HG03066 (cell line): ENCODE measurements around the gene RFC2.

ENCODE experiments used
- ATAC-seq: cut with Tn5 transposase; IDR thresholded peaks from one replicate; pipeline ENCODE4 v1.9.1; 2021; ENCODE audit warnings: low read depth; ENCODE audit not compliant: unreplicated experiment

The RFC2 gene

GRCh38 chr7:74254129-74254857 lies at the start of gene RFC2:
Gene RFC2 (minus strand): TSS chr7:74254399. CDS start chr7:74254383, 16 bp downstream.
- ATAC-seq = peak; percentile 84

GRCh38 chr7:74302745-74303221 lies 48.6 kb upstream of the RFC2 start:
- ATAC-seq = no peak

- ATAC-seq = no peak
These were observed 46.7 kb upstream of the RFC2 start for GRCh38 chr7:74300926-74301325.

GRCh38 chr7:74299401-74299800 lies 45.2 kb upstream of the RFC2 start:
- ATAC-seq = no peak

- ATAC-seq = no peak
These were observed 43.5 kb upstream of the RFC2 start for GRCh38 chr7:74297516-74298233.

- no peak for ATAC-seq
These were observed 40.2 kb upstream of the RFC2 start for GRCh38 chr7:74294191-74294998.

- no peak for ATAC-seq
These were observed 39.3 kb upstream of the RFC2 start for GRCh38 chr7:74293577-74293908.

GRCh38 chr7:74292757-74293576 lies 38.8 kb upstream of the RFC2 start:
- ATAC-seq = no peak

- ATAC-seq = no peak
These were observed 37.3 kb upstream of the RFC2 start for GRCh38 chr7:74291535-74291934.

- no peak for ATAC-seq
These were observed 36.8 kb upstream of the RFC2 start for GRCh38 chr7:74290981-74291441.

GRCh38 chr7:74290553-74290950 lies 36.4 kb upstream of the RFC2 start:
- no peak for ATAC-seq

GRCh38 chr7:74289659-74290552 lies 35.7 kb upstream of the RFC2 start:
- ATAC-seq = no peak

- peak; percentile 38 for ATAC-seq
These were observed 34.9 kb upstream of the RFC2 start, which contains the start of gene CLIP2 for GRCh38 chr7:74289018-74289658. Gene CLIP2 (plus strand): TSS chr7:74289407. CDS start chr7:74317547, 28,140 bp downstream.

GRCh38 chr7:74288034-74288881 lies 34.1 kb upstream of the RFC2 start:
- ATAC-seq = no peak

GRCh38 chr7:74287303-74288033 lies 33.3 kb upstream of the RFC2 start:
- ATAC-seq = no peak

- ATAC-seq = no peak
These were observed 31.9 kb upstream of the RFC2 start for GRCh38 chr7:74286131-74286530.

- no peak for ATAC-seq
These were observed 30.6 kb upstream of the RFC2 start for GRCh38 chr7:74284781-74285259.
